Muscle layer of colon (tissue), 2 donors: ENCODE measurements around the gene AKAP13.

Experiments used
- H3K27ac ChIP-seq: one replicate; pipeline ENCODE4 v1.7.0; 2013; ENCODE audit warnings: low read depth, mild to moderate bottlenecking, low read length, moderate library complexity
- H3K27me3 ChIP-seq, 2 donors: one replicate each; pipeline ENCODE4 v1.7.0; 2013; ENCODE audit warnings: low read length in 2 of 2, mild to moderate bottlenecking in 2 of 2; ENCODE audit not compliant: insufficient read depth in 2 of 2, control insufficient read depth in 1 of 2
- H3K36me3 ChIP-seq: one replicate; pipeline ENCODE4 v1.7.0; 2013; ENCODE audit warnings: mild to moderate bottlenecking, low read length; ENCODE audit not compliant: insufficient read depth
- H3K4me1 ChIP-seq: one replicate; pipeline ENCODE4 v1.7.0; 2013; ENCODE audit warnings: mild to moderate bottlenecking, low read length; ENCODE audit not compliant: insufficient read depth
- H3K4me3 ChIP-seq, 2 donors: one replicate each; pipeline ENCODE4 v1.7.0; 2013; ENCODE audit warnings: low read length in 2 of 2, low read depth in 1 of 2, mild to moderate bottlenecking in 1 of 2, moderate library complexity in 1 of 2
- H3K9ac ChIP-seq: one replicate; pipeline ENCODE4 v1.7.0; 2013; ENCODE audit warnings: low read length
- H3K9me3 ChIP-seq: one replicate; pipeline ENCODE4 v1.7.0; 2013; ENCODE audit warnings: mild to moderate bottlenecking, low read length
- donor health status: abdominal sarcoma.
- donor health status: Adenocarcinoma of cecum.

AKAP13 gene

DNA sequence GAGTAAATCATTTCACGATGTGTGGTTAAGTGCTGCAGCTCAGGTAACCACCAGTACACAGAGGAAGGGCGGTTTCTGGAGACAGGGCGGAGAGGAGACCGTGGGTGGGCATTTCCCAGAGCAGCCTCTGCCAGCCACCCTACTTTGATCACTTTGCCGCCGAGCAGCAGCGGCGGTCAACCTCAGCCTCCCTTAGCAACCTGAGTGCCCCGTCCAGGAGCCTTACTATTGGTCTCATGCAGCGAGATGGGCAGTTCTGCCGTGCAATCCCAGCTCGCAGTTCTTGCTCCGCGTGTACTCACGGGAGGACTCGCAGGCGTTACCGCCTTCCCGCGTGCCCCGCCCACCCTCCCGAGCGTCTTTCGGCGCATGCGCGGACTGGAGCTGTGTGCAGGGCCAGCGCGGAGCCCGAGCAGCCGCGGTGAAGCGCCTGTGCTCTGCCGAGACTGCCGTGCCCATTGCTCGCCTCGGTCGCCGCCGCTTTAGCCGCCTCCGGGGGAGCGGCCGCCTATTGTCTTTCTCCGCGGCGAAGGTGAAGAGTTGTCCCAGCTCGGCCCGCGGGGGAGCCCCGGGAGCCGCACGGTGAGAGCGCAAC is at the start of gene AKAP13:
TSS of gene AKAP13 (plus strand) at position 387 of the 595 bp plus-strand sequence. CDS start 105,118 bp downstream, outside the sequence.
- Histone ChIP-seq H3K4me1 (peaks cover 20% of the 10 kb centered on the region), H3K27ac (peak within 1 kb of the TSS; percentile 80), H3K4me3 (peak within 1 kb of the TSS; percentile 71 to 90), H3K27me3 (no peaks in the 10 kb centered on the region), H3K36me3 (no peaks in the 10 kb centered on the region), H3K9me3 (no peaks in the 10 kb centered on the region), H3K9ac (no peak within 1 kb of the TSS)

GRCh38 chr15:85330901-85331588 is 49.4 kb upstream of the AKAP13 start:
- H3K9ac ChIP-seq, result no peak overlapping the region
- peak overlapping the region; percentile 77 for H3K27ac ChIP-seq
- H3K4me3 ChIP-seq, result no peak overlapping the region

DNA sequence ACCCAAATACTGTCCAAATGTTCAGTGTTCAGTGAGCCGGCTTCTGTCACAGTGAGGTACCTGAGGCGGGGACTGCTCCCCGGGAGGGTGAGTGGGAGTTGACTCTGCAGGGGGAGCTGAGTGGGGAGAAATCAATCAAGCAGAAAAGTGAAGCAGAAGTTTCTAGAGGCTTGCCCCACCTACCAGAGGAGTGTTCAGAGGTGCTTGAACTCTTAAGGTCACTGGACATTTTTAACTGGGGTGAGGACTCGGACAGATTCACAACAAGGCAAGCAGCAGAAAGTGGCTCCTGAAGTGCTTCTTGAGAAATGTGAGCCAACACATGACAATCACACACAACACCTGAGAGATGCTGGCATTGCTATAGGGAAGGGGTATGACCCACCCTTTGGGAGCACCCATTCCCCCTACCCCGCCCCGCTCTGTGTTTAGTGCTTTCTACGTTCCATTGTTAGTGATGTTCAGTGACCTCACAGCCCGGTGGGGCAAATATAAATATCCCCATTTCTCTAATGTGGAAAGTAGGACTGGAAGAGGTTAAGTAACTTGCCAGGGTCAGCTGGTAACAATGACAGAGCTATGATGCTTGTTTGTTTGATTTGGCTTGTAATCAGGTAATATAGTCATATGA is 48.6 kb upstream of the AKAP13 start:
- H3K27ac ChIP-seq, result peak overlapping the region; percentile 77
- no peaks in the 10 kb centered on the region for H3K36me3 ChIP-seq
- H3K9ac ChIP-seq, result no peak overlapping the region
- H3K4me1 ChIP-seq, result peaks cover 19% of the 10 kb centered on the region
- no peak overlapping the region for H3K4me3 ChIP-seq
- no peaks in the 10 kb centered on the region for H3K9me3 ChIP-seq
- H3K27me3 ChIP-seq, result no peaks in the 10 kb centered on the region

More at GRCh38 chr15:85330901-85331588, 49.4 kb upstream of the AKAP13 start:
- Histone ChIP-seq H3K4me1 (peaks cover 19% of the 10 kb centered on the region), H3K9me3 (no peaks in the 10 kb centered on the region), H3K36me3 (no peaks in the 10 kb centered on the region), H3K27me3 (no peaks in the 10 kb centered on the region)

DNA sequence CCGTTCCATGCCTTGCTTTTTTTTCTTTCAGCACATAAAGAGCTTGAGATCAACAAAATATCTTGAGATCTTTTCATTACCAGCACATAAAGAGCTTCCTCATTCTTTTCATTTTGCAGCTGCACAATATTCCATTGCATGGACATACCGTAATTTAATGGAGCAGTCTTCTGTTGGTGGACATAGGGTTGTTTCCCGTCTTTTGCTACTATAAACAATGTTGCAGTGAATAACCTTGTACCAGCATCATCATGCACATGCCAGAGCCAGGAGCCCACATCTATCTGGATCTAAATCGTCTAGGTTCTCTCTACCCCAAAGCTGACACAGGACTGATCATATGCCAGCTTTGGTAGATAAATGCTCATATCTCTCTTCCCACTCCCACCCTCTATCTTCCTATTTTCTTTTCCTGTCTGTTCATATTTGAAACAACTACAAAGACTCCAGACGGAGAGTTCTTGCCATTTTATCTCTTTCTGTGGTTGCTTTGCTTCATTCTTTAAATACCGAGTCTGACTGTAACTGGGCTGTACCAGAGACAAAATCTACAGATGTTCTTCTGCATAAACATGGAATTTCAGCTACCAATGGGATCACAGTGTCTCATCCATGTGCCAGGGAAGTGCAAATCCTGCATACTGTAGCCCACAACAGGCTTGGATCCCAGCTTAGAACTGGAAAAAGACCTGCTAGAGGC is 47.1 kb upstream of the AKAP13 start:
- no peak overlapping the region for H3K9ac ChIP-seq
- no peaks in the 10 kb centered on the region for H3K9me3 ChIP-seq
- H3K27ac ChIP-seq, result no peak overlapping the region

GRCh38 chr15:85334241-85334640 is 46.2 kb upstream of the AKAP13 start:
- H3K4me3 ChIP-seq, result no peak overlapping the region
- H3K27ac ChIP-seq, result no peak overlapping the region
- peaks cover 26% of the 10 kb centered on the region for H3K4me1 ChIP-seq

More for the DNA sequence above, 47.1 kb upstream of the AKAP13 start:
- Histone ChIP-seq H3K27me3 (no peaks in the 10 kb centered on the region), H3K4me1 (peaks cover 26% of the 10 kb centered on the region), H3K4me3 (no peak overlapping the region), H3K36me3 (no peaks in the 10 kb centered on the region)

DNA sequence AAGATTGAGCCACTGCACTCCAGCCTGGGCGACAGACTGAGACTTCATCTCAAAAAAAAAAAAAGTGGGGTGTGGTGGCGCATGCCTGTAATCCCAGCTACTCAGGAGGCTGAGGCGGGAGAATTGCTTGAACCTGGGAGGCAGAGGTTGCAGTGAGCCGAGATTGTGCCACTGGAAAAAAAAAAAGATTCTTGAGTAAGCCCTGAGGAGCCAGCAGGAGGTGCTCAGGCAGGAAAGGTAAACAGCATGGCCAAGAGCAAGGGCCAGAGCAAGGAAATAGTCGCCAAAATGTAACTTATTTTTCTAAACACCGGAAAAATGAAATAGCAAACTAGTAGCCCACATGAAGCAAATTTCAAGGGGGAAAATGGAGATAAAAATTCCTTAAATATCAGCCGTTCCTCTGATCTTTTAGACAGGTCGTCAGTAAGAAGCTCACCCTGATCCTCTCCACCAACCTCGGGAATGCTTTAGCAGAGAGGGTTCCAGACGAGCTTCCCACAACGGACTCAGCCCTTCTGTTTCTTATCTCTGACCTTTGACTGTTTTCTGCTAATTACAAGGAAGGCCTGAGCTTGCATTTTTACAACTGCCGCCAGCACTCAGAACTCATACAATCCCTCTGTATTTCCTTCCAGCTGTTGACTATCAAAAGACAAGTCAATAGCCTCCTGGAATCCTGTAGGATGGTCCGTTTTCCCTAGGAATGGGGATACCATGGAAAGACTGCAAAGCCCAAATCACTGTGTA is 45.0 kb upstream of the AKAP13 start:
- Histone ChIP-seq H3K36me3 (no peaks in the 10 kb centered on the region), H3K4me1 (peaks cover 23% of the 10 kb centered on the region), H3K9ac (no peak overlapping the region), H3K4me3 (no peak overlapping the region), H3K9me3 (no peaks in the 10 kb centered on the region), H3K27me3 (no peaks in the 10 kb centered on the region), H3K27ac (no peak overlapping the region)

More at GRCh38 chr15:85334241-85334640, 46.2 kb upstream of the AKAP13 start:
- H3K9me3 ChIP-seq, result no peaks in the 10 kb centered on the region
- H3K36me3 ChIP-seq, result no peaks in the 10 kb centered on the region
- no peak overlapping the region for H3K9ac ChIP-seq
- H3K27me3 ChIP-seq, result no peaks in the 10 kb centered on the region

DNA sequence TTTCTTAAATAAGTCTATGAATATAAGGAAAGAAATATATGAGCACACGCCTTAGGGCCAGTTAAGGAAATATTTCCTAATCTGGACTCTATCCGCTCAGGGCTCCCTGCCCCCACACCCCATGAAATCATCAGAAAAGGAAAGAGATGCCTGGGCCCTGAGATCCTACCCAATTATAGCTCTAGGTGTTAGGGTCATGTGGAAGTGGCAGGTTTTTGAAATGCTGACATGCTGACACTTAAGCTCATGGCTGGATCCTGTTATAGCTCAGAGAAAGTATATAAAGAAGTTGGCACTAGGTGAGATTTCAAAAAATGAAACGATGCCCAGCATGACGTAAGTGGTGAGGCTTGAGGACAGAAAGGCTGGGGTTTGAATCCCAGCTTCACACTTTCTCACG is 43.5 kb upstream of the AKAP13 start:
- Histone ChIP-seq H3K36me3 (no peaks in the 10 kb centered on the region), H3K9ac (no peak overlapping the region), H3K4me1 (peaks cover 8% of the 10 kb centered on the region), H3K4me3 (no peak overlapping the region), H3K27ac (no peak overlapping the region), H3K9me3 (no peaks in the 10 kb centered on the region), H3K27me3 (no peaks in the 10 kb centered on the region)

DNA sequence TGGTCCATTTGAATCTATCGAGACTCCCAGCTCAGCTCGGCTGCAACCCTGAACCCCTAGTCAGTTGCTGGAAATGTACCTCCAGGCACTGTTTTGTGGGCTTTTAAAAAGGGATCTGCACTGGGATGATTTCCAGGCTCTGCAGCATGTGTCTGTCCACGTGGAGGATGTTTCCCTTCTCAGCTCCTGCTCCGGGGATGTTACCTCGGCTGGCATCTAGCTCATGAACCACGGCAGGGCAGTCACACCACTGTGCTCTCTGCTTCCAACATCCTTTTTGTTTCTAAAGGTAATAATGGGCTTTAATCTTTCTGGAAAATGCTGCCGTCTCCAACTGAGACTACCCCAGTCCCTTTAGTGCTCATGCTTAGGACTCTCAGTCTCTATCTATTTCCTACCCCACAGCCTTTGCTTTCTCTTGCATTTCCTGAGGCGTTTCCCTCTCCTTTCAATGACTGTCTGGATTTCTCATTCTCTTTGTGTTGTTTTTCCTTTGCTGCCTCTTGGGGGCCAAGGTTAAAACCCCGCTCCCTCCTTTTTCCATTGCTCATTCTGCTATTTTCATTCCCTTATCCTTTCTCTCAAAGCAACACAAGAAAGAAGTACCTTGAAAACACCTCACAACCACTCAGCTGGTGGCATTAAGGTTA is 42.9 kb upstream of the AKAP13 start:
- Histone ChIP-seq H3K27me3 (no peaks in the 10 kb centered on the region), H3K9ac (no peak overlapping the region), H3K4me1 (peaks cover 7% of the 10 kb centered on the region), H3K4me3 (no peak overlapping the region), H3K9me3 (no peaks in the 10 kb centered on the region), H3K27ac (no peak overlapping the region), H3K36me3 (no peaks in the 10 kb centered on the region)

DNA sequence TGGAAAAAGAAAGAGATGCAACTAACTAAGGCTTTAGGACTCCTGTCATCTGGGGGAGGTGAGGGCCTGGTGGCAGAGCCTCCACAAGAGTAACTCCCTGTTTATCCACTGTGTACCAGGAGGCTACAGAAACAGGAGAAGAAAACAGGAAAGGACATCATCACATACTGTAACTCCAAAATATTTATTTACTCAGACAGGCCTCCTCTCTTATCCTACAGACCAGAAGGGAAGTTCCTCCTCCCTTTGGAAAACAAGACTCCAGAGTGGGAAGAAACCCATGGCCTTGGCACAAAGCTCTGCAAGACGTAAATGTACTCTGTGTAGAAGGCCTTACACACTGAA is 40.1 kb upstream of the AKAP13 start:
- H3K4me1 ChIP-seq, result peaks cover 7% of the 10 kb centered on the region
- no peak overlapping the region for H3K9ac ChIP-seq
- no peaks in the 10 kb centered on the region for H3K9me3 ChIP-seq
- no peaks in the 10 kb centered on the region for H3K27me3 ChIP-seq
- no peak overlapping the region for H3K27ac ChIP-seq
- H3K36me3 ChIP-seq, result no peaks in the 10 kb centered on the region
- H3K4me3 ChIP-seq, result no peak overlapping the region

- Histone ChIP-seq H3K27me3 (no peaks in the 10 kb centered on the region), H3K4me3 (no peak overlapping the region), H3K36me3 (no peaks in the 10 kb centered on the region), H3K4me1 (peaks cover 7% of the 10 kb centered on the region), H3K27ac (no peak overlapping the region), H3K9me3 (no peaks in the 10 kb centered on the region), H3K9ac (no peak overlapping the region)
Observed at GRCh38 chr15:85340852-85341251, 39.6 kb upstream of the AKAP13 start.
